Activated CD4-positive, alpha-beta T cell treated with anti-CD3 and anti-CD28 coated beads, Interleukin-2, amount 50 U/mL, for 1 hour (primary cell): ENCODE data around the gene SLC35A5.

ENCODE experiments used
- DNase-seq: peaks from one replicate; pipeline ENCODE4 v3.0.0-alpha.2; 2020

SLC35A5 gene

DNA sequence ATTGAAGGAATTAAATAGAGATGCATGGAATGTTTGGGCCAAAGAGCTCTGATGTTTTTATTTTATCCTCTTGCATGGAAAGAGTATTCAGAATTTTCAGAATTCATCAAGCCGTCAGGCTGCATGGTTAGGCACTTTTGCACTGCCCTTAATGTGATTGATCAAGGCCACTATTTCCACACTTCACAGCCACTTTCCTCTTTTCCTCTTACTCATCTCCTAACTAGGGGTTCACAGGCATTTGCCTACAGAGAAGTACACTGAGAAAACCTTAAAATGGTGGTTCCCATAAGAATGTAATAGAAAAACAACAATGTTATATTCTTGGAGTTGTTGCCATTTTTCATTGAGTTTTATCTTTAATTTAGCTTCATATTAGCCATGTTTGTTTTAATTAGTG, 10.9 kb downstream of the SLC35A5 start:
- DNase-seq: no peak

DNA sequence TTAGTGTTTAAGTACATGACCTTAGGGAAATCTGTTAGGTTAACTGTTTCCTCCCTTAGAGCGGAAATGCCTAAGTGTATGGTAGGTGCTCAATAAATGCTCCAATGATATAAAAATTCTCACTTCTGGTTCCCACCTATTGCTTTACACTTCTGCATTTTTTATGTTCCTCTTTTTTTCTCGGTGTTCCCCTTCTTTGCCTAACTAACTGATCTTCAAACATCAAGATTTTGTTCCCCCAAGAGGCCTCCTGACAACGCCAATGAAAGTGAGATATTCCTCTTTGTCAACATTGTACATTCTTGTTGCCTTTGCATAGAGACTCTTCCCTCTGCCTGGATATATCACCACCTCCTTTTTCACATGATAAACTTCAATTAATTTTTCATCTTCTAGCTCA, 17.4 kb downstream of the SLC35A5 start:
- no peak for DNase-seq

DNA sequence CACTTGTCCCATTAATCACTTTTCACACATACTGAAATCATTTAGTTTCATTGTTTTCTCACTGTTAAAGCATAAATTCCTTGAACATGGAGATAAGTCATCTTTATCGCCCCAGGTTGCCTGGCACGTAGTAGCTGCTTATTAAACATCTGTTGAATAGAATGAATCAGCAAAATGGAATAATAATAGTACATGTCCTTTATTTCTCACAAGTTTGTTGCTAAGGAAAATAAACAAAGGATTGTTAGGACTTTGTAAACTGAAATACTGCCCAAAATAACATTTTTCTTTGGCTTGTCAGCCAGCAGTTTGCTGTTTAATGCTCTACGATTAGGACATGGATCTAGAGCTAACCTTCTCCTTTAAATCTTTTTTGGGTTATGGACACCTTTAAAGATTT, 17.9 kb downstream of the SLC35A5 start:
- DNase-seq: no peak

DNA sequence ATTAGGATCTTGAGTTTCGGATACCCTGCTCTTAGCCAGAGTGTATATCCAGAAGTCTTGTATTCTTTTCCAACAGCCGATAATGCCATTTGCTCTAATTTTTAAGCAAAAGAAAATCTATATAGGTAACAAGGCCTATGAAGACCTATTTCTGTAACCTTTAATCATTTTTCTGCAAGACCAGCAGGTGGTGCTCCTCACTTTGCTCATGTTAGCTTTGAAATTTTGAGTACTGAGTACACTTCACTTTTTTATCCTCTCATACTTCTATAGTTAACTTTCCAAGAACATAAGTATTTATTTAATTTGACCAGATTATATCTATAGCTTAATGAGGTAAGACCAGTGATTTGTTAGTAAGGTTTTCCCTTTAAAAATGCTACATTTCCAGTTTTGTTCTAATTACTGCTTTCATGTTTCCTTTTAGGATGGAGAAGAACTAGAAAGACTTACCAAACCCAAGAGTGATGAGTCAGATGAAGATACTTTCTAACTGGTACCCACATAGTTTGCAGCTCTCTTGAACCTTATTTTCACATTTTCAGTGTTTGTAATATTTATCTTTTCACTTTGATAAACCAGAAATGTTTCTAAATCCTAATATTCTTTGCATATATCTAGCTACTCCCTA, 20.5 kb downstream of the SLC35A5 start:
- peak; percentile 15 for DNase-seq

DNA sequence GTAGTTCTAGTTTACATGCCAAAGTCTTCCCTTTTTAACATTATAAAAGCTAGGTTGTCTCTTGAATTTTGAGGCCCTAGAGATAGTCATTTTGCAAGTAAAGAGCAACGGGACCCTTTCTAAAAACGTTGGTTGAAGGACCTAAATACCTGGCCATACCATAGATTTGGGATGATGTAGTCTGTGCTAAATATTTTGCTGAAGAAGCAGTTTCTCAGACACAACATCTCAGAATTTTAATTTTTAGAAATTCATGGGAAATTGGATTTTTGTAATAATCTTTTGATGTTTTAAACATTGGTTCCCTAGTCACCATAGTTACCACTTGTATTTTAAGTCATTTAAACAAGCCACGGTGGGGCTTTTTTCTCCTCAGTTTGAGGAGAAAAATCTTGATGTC, 21.3 kb downstream of the SLC35A5 start:
- DNase-seq: no peak

DNA sequence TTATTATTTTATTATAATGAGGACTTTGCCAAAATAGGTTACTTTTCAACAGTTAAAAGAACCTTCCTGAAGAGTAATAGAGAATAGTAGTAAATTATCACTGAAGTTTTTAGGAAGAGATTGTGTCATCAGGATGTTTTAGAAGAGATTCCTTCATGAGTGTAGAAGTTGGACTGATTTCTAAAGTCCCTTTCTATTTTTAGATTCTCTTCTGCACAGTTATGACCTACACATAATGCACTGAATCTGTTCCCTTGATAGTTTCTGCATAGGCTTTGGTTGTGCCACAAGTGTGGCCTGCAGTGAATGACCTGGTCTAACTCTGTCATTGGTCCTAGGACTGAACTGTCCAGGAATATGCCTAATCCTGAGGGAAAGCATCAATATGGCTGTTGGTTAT, 23.9 kb downstream of the SLC35A5 start:
- DNase-seq: no peak

DNA sequence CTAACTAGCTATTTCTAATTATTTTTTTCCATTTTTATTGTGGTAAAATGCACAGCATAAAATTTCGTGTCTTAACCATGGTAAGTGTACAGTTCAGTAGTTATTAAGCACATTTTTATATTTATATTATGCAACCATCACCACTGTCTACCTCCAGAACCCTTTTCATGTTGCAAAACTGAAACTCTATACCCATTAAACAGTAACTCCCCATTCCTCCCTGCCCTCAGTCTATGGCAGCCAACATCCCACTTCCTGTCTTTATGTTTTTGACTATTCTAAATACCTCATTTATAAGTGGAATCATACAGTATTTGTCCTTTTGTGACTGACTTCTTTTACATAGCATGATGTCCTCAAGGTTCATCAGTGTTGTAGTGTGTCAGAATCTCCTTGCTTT, 25.5 kb downstream of the SLC35A5 start:
- DNase-seq: no peak

DNA sequence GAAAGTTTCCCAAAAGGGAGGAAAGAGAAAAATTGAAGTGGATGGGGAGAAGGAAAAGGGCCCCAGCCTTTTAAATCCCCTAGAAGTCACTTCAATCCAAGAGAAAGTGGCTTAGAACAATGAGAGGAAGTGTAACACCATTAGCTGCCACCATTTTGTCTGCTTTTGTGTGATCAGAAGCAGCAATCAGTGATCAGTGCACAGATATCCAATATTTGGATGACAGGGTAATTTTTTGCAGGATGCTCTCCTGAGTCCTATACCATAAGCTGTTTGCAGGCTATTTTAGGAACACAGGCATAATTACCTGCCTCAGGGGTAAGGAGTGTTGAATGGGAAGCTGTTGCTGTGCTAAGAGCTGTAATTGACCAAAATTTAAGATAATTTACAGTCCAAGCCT, 31.4 kb downstream of the SLC35A5 start:
- DNase-seq: no peak

DNA sequence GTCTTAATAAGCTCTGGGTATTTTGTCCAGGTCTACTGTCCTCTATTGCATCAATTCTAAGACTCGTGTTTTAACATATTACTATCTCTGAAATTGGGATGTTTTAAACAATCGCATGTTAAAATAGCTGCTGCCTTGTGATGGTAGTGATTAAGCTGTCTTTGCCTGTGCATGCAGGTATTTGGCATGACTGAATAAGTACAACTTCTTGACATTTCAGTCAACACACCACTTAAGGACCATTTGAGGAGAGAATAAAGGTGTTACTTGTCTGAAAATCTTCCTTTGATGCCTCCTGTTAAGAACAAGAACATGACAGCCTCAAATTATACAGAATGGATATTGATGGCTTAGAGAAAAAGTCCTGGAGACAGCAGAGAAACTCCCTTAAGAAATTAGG, 33.0 kb downstream of the SLC35A5 start:
- DNase-seq: no peak

DNA sequence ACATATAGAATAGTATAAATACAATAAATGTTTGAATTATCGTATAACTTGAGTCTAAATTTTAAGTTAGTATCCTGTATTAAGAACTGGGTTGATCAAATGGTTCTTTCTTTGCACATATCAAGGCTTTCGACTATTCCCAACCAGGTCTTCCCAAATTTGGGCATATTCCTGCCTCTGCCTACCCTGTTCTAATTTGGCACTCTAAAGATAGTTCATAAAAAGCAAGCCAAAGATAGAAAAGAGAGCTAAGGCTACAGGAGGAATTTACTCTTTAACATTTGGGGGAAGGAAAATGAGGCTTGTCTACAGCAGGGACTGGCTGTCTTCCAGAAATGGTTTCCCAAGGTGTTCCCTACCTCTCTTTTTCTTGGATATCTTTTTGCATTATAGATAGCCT, 36.1 kb downstream of the SLC35A5 start:
- no peak for DNase-seq

DNA sequence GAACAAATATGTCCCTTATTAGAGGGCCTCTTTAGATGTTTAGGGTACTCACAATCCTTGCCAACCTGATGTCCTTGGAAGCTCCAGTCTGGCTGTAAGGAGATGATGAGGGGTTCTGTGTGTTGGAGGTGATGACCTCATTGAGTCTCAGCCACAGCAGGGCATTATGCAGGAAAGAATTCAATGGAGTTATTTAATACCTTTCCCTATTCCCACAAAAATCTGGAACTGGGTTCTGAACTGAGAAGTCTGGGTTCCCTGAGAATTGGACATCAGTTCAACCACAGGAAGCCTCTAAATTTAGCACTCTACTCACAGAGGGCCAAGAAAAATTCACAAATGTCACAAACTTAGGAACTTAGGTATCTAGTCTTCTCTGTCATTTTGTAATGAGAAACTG, 36.9 kb downstream of the SLC35A5 start:
- DNase-seq: no peak

DNA sequence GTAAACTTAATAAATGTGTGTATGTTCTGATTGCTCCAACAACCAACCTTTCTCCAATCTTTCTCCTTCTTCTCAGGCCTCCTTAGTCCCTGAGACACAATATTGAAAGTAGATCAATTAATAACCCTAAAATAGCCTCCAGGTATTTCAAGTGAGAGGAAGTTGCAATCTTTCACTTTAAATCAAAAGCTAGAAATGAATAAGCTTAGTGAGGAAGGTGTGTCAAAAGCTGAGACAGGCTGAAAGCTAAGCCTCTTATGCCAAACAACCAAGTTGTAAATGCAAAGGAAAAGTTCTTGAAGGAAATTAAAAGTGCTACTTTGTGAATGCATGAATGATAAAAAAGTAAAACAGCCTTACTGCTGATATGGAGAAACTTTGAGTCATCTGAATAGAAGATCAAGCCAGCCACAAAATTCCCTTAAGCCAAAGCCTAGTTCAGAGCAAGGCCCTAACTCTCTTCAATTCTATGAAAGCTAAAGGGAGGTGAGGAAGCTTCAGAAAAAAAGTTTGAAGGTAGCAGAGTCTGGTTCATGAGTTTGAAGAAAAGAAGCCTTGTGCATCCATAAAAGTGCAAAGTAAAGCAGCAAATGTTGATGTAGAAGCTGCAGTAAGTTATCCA, 40.5 kb downstream of the SLC35A5 start:
- no peak for DNase-seq

DNA sequence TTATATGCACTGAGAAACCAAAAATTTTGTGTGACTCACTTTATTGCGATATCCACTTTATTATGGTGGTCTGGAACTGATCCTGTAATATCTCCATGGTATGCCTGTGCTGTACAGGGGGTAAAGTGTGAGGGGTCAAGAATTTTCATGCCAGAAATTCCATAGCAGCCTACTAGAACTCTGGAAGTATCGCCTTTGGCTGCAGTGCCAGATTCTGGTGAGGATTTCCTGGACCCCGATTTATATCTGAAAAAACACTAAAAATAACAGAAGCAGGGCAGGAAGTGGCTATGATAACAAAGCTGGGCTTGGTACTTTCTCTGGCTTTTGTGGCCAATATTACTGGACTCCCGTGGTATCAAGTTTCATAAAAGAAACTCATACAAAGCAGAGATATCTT, 42.7 kb downstream of the SLC35A5 start:
- no peak for DNase-seq

DNA sequence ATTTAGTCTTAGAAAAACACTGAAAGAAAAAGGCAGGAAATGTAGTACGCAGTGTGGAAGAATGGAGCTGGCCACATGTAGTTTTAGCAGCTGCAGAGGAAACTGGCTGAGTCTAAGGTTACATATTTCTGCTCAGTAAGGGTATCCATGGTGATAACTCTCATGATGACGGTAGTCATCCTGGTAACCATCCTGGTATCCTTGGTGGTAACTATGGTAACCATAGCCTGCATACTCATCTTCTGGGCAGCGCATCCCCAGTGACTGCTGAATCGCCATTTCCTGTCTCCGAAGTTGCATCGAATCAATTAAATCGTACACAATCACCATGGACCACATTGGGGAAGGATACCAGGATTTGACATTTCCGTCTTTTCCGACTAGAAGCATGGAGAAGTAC, 43.4 kb downstream of the SLC35A5 start:
- DNase-seq: no peak

DNA sequence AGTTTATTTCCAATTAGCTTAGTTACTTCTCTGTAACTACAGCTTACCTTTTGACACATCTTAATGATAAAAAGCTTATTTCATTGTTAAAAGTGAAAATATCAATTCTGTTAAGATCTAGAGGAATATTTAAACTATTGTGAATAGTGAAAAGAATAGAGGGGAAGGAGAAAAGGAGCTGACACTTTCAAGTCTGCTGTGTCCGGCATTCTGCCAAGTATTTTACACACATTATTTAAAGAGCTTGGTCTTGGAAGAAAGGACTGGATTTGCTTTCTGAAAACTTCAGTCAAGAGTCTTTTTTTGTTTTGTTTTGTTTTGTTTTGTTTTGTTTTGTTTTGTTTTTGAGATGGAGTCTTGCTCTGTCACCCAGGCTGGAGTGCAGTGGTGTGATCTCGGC, 44.3 kb downstream of the SLC35A5 start:
- no peak for DNase-seq

DNA sequence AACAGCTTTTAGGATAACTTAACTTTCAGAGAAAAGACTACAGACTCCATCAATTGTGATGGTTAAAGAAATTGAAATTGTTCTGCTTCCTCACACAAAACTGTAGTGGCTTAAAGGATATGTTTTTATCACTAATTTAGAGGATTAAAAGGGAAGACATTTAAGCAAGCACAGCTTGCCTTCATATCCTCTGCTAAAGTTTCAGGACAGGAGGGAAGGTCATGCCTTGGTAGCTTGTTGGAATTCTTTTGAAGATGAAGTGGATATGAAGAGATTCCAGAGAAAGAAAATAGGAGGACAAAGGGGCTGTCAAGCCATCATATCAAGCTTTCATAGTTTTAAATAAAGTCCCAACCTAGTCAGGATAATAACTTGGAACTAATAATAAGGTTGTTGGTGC, 46.0 kb downstream of the SLC35A5 start:
- DNase-seq: no peak

DNA sequence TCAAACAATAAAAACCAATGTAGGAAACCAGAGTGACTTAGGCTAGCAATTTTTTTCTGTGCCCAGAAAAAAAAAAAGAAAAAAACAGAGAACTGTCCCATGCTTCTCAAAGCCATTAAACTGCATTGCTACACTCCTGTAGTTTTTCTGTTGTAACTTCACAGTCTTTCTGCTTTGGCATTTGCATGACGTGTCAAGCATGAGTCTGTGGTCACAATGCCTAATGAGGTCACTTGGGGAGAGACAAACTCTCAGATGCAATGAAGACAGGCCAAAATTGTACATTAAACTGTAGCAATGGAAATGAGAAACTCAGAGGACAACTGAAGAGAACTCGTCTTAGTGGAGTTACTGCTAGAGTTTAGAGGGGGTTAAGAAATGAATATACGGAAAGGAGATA, 48.3 kb downstream of the SLC35A5 start:
- no peak for DNase-seq

DNA sequence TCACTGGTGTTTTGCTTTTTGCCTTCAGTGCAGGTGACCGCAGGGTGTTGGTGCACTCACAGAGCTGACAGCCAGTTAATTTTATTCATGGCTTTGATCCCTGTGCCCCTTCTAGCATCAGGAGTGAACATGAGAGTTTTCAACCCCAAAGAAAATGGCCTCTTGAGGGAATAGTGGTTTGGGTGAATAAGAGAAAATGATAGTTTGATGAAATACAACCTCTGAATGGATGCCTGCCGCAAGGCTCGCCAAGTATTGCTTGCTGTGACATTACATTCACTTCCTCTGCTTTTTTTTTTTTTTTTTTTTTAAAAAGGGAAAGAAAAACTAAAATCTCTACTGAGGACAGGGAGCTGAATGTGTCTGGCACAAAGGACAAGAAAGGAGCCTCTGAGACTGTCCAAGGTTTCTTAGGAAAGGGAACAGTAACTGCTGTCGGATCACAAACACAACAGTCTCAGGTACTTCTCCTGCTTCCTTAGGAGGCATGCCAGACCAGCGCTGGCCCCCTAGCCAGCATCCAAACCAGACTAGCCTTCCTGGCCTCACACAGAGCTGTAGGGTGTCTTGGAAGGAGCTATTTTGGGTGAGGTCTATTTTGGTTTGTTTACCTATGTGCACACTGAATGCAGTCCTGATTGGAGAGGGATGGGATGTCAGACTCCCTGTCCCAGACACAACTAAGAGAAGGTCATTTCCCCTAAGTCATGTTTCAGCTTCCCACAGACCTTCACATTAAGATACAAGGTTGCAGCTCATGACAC, 50.1 kb downstream of the SLC35A5 start:
- DNase-seq: no peak

DNA sequence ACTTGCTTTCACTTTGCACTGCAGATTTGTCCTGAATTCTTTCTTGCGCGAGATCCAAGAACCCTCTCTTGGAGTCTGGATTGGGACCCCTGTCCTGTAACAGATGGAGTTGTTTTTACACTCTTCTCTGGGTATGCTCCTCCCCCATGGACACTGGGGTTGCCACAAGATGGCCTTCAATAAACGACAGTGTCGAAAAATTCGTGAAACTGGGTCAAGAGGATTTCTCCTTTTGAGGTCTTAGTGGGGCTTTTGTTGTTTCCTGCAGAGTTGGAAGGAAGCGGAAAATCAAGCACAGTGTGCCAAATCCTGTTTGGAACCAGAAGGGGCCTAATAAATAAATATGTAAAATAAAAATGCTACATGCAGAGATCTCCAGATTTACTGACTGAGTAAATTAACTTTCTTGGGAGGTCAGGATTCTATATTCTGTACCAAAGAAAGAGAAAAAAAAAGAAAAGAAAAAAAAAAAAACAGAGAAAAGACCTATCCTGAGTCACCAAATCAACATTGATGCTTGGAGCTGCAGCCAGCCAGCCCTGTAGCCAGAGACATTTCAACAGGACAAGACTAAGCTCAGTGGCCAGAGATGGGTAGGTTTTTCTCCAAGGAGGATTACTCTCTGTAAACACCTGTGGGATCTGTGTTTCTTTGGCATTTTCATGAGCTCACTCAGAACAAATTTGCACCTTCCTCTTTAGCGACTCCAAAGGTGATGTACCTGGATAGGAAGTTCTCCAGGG, 54.3 kb downstream of the SLC35A5 start:
- no peak for DNase-seq

DNA sequence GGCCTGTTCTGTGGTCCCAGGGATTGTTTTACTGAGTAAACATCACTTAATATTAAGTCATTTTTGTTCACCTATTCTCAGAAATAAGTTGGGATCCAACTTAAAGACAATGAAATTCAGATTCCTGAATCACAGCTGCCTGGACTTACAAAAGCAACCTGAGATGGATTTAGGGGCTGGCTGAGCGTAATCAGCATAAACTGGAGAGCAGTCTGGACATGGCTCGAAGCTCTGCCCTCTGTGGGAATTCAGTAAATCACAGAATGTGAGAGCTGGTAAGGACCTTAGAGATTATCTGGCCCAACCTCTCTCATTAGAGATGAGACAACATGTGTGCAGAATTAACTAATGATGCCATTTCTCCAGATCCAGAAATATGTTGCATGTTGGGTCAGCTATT, 55.4 kb downstream of the SLC35A5 start:
- DNase-seq: no peak

DNA sequence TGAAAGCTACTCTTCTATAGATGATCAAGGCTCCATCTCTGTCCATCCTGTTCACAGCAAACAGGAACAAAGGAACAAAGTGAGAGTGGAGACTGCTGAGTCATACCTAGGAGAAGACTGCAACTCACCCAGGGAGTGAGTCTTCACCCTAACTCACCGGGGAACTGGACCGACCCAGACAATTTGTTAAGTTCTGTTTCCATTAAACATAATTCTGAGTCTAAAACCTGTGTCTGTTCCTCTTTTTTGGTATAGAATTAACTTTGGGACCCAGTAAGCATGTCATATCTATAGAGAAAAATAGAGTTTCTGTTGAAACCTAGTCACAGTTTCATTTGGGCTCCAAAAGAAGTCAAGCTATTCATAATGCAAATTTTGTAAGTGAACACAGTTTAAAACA, 57.5 kb downstream of the SLC35A5 start:
- DNase-seq: no peak

DNA sequence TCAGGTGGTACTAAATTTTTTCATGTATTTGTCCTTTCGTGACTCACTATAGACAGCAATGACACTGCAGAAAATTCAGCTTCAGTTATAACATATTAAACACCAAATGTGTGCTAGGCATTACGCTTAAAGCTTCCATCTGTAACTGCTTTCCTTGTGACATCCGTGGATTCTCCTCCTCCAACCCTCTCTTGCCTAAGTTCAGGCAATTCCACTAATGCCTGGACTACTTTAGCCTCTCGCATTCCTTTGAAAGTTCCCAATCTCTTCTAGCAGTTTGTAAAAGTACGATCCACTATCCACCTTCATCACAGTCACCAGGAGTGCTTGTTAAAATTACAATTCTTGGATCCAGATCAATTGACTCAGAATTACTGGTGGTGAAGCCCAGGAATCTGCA, 61.4 kb downstream of the SLC35A5 start:
- DNase-seq: no peak

DNA sequence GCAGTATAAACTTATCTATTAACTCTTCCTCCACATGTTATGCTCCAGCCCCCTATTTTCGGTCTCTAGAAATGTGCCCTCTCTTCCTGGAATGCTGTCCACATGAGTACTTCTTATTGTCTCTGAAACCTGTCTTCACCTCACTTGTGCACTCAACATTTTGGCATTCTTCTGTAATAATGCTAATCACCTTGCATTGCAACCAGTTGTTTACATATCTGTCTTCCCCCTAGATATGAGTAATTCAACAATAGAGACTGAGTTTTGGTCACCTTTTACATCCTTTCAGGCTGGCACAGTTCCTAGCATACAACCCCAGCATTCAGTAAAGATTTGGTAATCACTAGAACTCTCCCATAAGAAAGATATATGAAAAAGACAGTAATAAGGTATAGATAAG, 61.9 kb downstream of the SLC35A5 start:
- DNase-seq: no peak

DNA sequence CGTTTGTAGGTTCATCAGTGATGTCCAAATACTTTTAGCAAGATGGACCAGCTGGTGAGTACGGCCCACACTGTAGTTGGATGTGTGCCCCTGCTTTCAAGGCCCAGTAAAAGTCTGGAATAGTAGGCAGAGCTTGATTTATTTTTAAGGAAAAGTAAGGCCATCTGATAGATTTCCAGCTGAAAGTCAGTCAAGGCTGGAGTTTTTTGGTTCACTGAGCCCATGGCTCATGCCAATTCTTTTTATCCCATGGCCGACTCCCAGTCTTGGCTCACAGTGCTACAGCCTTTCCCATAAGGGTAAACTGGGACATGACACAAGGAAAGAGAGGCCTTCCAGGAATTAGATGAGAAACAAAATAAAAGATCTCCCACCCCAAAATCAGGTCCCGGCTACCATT, 65.6 kb downstream of the SLC35A5 start:
- DNase-seq: no peak
